Upper lobe of left lung (tissue), 4 donors: ENCODE measurements around the gene MIB1.

Source experiments
- POLR2AphosphoS5 ChIP-seq, 2 donors: sonication (generic); formaldehyde crosslinking; IDR thresholded peaks; one replicate each; pipeline ENCODE4 v1.5.1; 2017; ENCODE audit warnings: antibody characterized with exemption in 2 of 2
- TF ChIP-seq, protein P1 (sequence below), 6 experiments: fragments of 450-650 bp in 4 of 6; fragments of 200-600 bp in 2 of 6; sonication (generic) in 2 of 6; IDR thresholded peaks; one replicate each; pipeline ENCODE4 v1.5.1; 2016 to 2019; ENCODE audit warnings: antibody characterized with exemption in 6 of 6

DNA sequence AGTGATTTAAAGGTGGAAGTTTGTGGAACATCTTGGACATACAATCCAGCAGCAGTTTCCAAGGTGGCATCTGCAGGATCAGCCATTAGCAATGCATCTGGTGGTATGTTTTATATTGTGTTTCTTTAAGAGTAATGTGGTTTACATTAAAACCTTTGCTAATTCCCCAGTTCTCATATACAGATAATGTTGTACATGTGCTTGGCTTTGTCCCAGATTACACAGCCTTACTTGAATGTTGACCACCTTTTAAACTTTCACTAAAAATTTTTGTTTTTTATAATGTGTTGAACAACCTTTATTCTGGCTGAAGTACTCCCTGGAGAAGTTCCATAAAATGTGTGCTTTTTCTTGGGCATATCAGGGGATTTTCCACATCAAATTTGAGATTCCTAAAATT lies 57.5 kb downstream of the MIB1 start:
- TF ChIP-seq, protein P1, sequence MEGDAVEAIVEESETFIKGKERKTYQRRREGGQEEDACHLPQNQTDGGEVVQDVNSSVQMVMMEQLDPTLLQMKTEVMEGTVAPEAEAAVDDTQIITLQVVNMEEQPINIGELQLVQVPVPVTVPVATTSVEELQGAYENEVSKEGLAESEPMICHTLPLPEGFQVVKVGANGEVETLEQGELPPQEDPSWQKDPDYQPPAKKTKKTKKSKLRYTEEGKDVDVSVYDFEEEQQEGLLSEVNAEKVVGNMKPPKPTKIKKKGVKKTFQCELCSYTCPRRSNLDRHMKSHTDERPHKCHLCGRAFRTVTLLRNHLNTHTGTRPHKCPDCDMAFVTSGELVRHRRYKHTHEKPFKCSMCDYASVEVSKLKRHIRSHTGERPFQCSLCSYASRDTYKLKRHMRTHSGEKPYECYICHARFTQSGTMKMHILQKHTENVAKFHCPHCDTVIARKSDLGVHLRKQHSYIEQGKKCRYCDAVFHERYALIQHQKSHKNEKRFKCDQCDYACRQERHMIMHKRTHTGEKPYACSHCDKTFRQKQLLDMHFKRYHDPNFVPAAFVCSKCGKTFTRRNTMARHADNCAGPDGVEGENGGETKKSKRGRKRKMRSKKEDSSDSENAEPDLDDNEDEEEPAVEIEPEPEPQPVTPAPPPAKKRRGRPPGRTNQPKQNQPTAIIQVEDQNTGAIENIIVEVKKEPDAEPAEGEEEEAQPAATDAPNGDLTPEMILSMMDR (IDR thresholded peaks at IDR 0.05): no peak
- TF ChIP-seq POLR2AphosphoS5 (IDR thresholded peaks at IDR 0.05): no peak
